ENCODE data around the gene LENG8. TPM values are rescaled to one million over a fixed set of nuclear protein-coding genes. Genes with fewer than 3 reads are reported as not detected.
"Not testable (repeated sequence)": the region's sequence is repeated elsewhere in the genome, so short reads cannot be mapped to it uniquely, and the experiment has no call there.

Gene LENG8
- total RNA-seq, 2 donors from 2014 or later: 32.1 to 36.4 TPM

- TF ChIP-seq CTCF (IDR thresholded peaks at IDR 0.05): no peak
- no peak for DNase-seq (ENCODE audit: low spot score)
- Histone ChIP-seq H3K9me3 (no peaks in the 10 kb centered on the region), H3K4me1 (no peaks in the 10 kb centered on the region), H3K4me3 (no peak overlapping the region), H3K27ac (no peak overlapping the region), H3K27me3 (no peaks in the 10 kb centered on the region), H3K36me3 (no peaks in the 10 kb centered on the region)
Observed at GRCh38 chr19:54489766-54490165, 40.8 kb downstream of the LENG8 start.

- H3K4me3 ChIP-seq: no peak overlapping the region
- H3K36me3 ChIP-seq: no peaks in the 10 kb centered on the region
- H3K27me3 ChIP-seq: no peaks in the 10 kb centered on the region
- no peaks in the 10 kb centered on the region for H3K9me3 ChIP-seq
- no peak for DNase-seq (ENCODE audit: low spot score)
- no peaks in the 10 kb centered on the region for H3K4me1 ChIP-seq
- no peak for TF ChIP-seq CTCF (IDR thresholded peaks at IDR 0.05)
- no peak overlapping the region for H3K27ac ChIP-seq
Observed at GRCh38 chr19:54492568-54492967, 43.6 kb downstream of the LENG8 start.

GRCh38 chr19:54493056-54493455, 44.1 kb downstream of the LENG8 start:
- not testable (repeated sequence) for DNase-seq (ENCODE audit: low spot score); H3K4me1 ChIP-seq; H3K9me3 ChIP-seq; H3K27me3 ChIP-seq; H3K27ac ChIP-seq; H3K36me3 ChIP-seq; H3K4me3 ChIP-seq

- no peak for TF ChIP-seq CTCF (IDR thresholded peaks at IDR 0.05)
- no peak overlapping the region for H3K4me3 ChIP-seq
- no peaks in the 10 kb centered on the region for H3K36me3 ChIP-seq
- no peaks in the 10 kb centered on the region for H3K4me1 ChIP-seq
- no peaks in the 10 kb centered on the region for H3K27me3 ChIP-seq
- no peak for DNase-seq (ENCODE audit: low spot score)
- no peak overlapping the region for H3K27ac ChIP-seq
- no peaks in the 10 kb centered on the region for H3K9me3 ChIP-seq
Observed at GRCh38 chr19:54493967-54494585, 45.1 kb downstream of the LENG8 start.

GRCh38 chr19:54495284-54495683, 46.3 kb downstream of the LENG8 start:
- H3K27ac ChIP-seq; H3K27me3 ChIP-seq; H3K4me1 ChIP-seq; DNase-seq (ENCODE audit: low spot score); H3K36me3 ChIP-seq; H3K9me3 ChIP-seq; H3K4me3 ChIP-seq: not testable (repeated sequence)

GRCh38 chr19:54497747-54498450, 48.9 kb downstream of the LENG8 start:
- not testable (repeated sequence) for H3K4me3 ChIP-seq; H3K27ac ChIP-seq; H3K9me3 ChIP-seq; H3K4me1 ChIP-seq; DNase-seq (ENCODE audit: low spot score); H3K27me3 ChIP-seq; H3K36me3 ChIP-seq

GRCh38 chr19:54498451-54498772, 49.4 kb downstream of the LENG8 start:
- DNase-seq (ENCODE audit: low spot score); H3K27me3 ChIP-seq; H3K27ac ChIP-seq; H3K9me3 ChIP-seq; H3K36me3 ChIP-seq; H3K4me3 ChIP-seq; H3K4me1 ChIP-seq: not testable (repeated sequence)

GRCh38 chr19:54502518-54503048, 53.6 kb downstream of the LENG8 start, which contains the start of gene LAIR2:
TSS of gene LAIR2 (plus strand) at chr19:54502831. CDS start at chr19:54502919, 88 bp downstream.
- no peaks in the 10 kb centered on the region for H3K36me3 ChIP-seq
- no peaks in the 10 kb centered on the region for H3K4me1 ChIP-seq
- H3K4me3 ChIP-seq: no peak within 1 kb of the TSS
- no peak for TF ChIP-seq CTCF (IDR thresholded peaks at IDR 0.05)
- no peak within 1 kb of the TSS for H3K27ac ChIP-seq
- no peaks in the 10 kb centered on the region for H3K27me3 ChIP-seq
- DNase-seq (ENCODE audit: low spot score): no peak
- H3K9me3 ChIP-seq: no peaks in the 10 kb centered on the region

- H3K27me3 ChIP-seq; DNase-seq (ENCODE audit: low spot score); H3K9me3 ChIP-seq; H3K36me3 ChIP-seq; H3K4me1 ChIP-seq; H3K4me3 ChIP-seq; H3K27ac ChIP-seq: not testable (repeated sequence)
Observed at GRCh38 chr19:54505542-54505941, 56.5 kb downstream of the LENG8 start.
